ENCODE measurements around the gene FAM83E. TPM values are rescaled to one million over a fixed set of nuclear protein-coding genes. Genes with fewer than 3 reads are reported as not detected.
A peak's percentile ranks its signal among the peaks of the same experiment; 100 is the strongest.

Gene FAM83E
- total RNA-seq, 1 experiment from 2014 or later = 8.8 TPM

GRCh38 chr19:48646722-48647216 is 31.9 kb upstream of the FAM83E start:
- ChIA-PET POLR2A (interaction anchor here (0.5 to 0.9 kb wide), 3 partner anchors 141 to 782 kb away, joined by 3 to 4 read pairs (median 3); no protein-coding TSS in a partner anchor), CTCF (interaction anchor here (1.4 to 2.4 kb wide), 8 partner anchors 10 to 196 kb away, joined by 5 to 41 read pairs (median 10); partner anchors contain the start of genes DBP, FUT2 and RASIP1)
- H3K27ac Mint-ChIP-seq = no peak overlapping the region
- ATAC-seq (no peak), DNase-seq (ENCODE audit: low spot score) (no peak)
- H3K4me3 Mint-ChIP-seq = peak overlapping the region; percentile 85
- H3K4me1 Mint-ChIP-seq = peaks cover 9% of the 10 kb centered on the region
- TF ChIP-seq ZNF512 (CRISPR knock-in tag; IDR thresholded peaks at IDR 0.05; ENCODE audit: borderline replicate concordance) (no peak), JUN (CRISPR knock-in tag; IDR thresholded peaks at IDR 0.05) (no peak), KAT7 (CRISPR knock-in tag; IDR thresholded peaks at IDR 0.05; ENCODE audit: borderline replicate concordance) (no peak), ZNF121 (CRISPR knock-in tag; IDR thresholded peaks at IDR 0.05) (peak; percentile 18), RELA (CRISPR knock-in tag; IDR thresholded peaks at IDR 0.05; ENCODE audit: borderline replicate concordance) (no peak), JAZF1 (CRISPR knock-in tag; IDR thresholded peaks at IDR 0.05) (no peak), ETV6 (CRISPR knock-in tag; IDR thresholded peaks at IDR 0.05) (no peak), ARID4B (CRISPR knock-in tag; IDR thresholded peaks at IDR 0.05; ENCODE audit: borderline replicate concordance) (no peak), CREM (CRISPR knock-in tag; IDR thresholded peaks at IDR 0.05) (no peak), SP1 (CRISPR knock-in tag; conservative IDR thresholded peaks at IDR 0.05) (peak; percentile 73), PRDM15 (CRISPR knock-in tag; IDR thresholded peaks at IDR 0.05) (no peak), ZNF263 (CRISPR knock-in tag; IDR thresholded peaks at IDR 0.05; ENCODE audit: low read depth) (peak; percentile 66; the same call in 1 of the 2 replicates), CREB1 (CRISPR knock-in tag; IDR thresholded peaks at IDR 0.05) (0 out of 2 replicates have a peak, but pooled peaks have one; percentile 19)
- H3K9me3 Mint-ChIP-seq = peaks cover 5% of the 10 kb centered on the region
- no peaks in the 10 kb centered on the region for H3K36me3 Mint-ChIP-seq
- no peaks in the 10 kb centered on the region; the same call in 1 of the 2 replicates for H3K27me3 Mint-ChIP-seq (ENCODE audit: low read depth)

- ChIA-PET CTCF (interaction anchor here (0.5 to 2.4 kb wide), 38 partner anchors 9 to 579 kb away, joined by 3 to 41 read pairs (median 6); partner anchors contain the start of genes BCAT2, DBP, FUT2 and GYS1), POLR2A (interaction anchor here (0.5 to 2.7 kb wide), 15 partner anchors 12 to 781 kb away, joined by 3 to 20 read pairs (median 4); partner anchors contain the start of genes BCAT2, FAM83E, FUT2 and SPHK2)
- H3K36me3 Mint-ChIP-seq = peaks cover 2% of the 10 kb centered on the region; the same call in 1 of the 2 replicates
- ATAC-seq (peak; percentile 85), DNase-seq (ENCODE audit: low spot score) (peak; percentile 97)
- peak within 1 kb of the TSS; percentile 85 for H3K4me3 Mint-ChIP-seq
- H3K9me3 Mint-ChIP-seq = peaks cover 3% of the 10 kb centered on the region
- H3K27me3 Mint-ChIP-seq (ENCODE audit: low read depth) = no peaks in the 10 kb centered on the region; the same call in none of the 2 replicates
- H3K4me1 Mint-ChIP-seq = peaks cover 9% of the 10 kb centered on the region
- H3K27ac Mint-ChIP-seq = peak within 1 kb of the TSS; percentile 84
- TF ChIP-seq FOXK1 (CRISPR knock-in tag; IDR thresholded peaks at IDR 0.05) (peak; percentile 61; the same call in 1 of the 2 replicates), ZBTB43 (CRISPR knock-in tag; IDR thresholded peaks at IDR 0.05) (0 out of 2 replicates have a peak, but pooled peaks have one; percentile 33), E2F5 (CRISPR knock-in tag; IDR thresholded peaks at IDR 0.05) (no peak), ATF2 (CRISPR knock-in tag; IDR thresholded peaks at IDR 0.05; ENCODE audit: borderline replicate concordance, low read depth) (no peak), MXD4 (CRISPR knock-in tag; IDR thresholded peaks at IDR 0.05; ENCODE audit: borderline replicate concordance) (no peak), ATF3 (CRISPR knock-in tag; conservative IDR thresholded peaks at IDR 0.05) (no peak)
These were observed 31.3 kb upstream of the FAM83E start, which contains the start of gene CA11 for GRCh38 chr19:48646001-48646721. Gene CA11, minus strand, starts transcription at chr19:48646187. Its CDS starts 555 bp downstream, at chr19:48645632.
